AG10803 (cell line): ENCODE results near the gene ASIC5.

Experiments
- DNase-seq: peaks from one replicate; pipeline ENCODE4 v3.0.0; 2010; ENCODE audit warnings: low read depth
- H3K4me3 ChIP-seq: 2 replicates; pipeline ENCODE4 v1.5.1; 2011; ENCODE audit warnings: mild to moderate bottlenecking, low read length, control low read depth
- TF ChIP-seq, protein P1 (sequence below): conservative IDR thresholded peaks from 2 replicates; pipeline ENCODE4 v1.5.1; 2011; ENCODE audit warnings: mild to moderate bottlenecking, low read length, control low read depth, inconsistent platforms

The ASIC5 gene

DNA sequence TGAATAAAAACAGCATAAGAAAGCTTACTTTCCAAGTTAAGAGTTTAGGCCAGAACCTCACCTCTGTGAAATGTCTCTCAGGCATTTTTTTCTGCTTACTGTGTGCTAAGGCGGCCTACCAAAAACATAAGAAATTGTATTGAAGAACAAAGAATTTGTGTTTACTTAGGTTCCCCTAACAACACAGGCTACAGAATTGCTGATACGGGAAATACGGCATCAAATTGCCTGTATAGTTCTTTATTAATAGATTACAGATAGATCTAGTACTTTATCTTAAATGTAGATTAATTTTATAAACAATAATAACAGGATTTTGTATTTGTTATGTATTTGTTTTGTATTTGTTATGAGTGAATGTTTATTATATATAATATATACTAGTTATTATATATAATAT lies 12.9 kb downstream of the ASIC5 start:
- DNase-seq, result no peak
- TF ChIP-seq, protein P1, sequence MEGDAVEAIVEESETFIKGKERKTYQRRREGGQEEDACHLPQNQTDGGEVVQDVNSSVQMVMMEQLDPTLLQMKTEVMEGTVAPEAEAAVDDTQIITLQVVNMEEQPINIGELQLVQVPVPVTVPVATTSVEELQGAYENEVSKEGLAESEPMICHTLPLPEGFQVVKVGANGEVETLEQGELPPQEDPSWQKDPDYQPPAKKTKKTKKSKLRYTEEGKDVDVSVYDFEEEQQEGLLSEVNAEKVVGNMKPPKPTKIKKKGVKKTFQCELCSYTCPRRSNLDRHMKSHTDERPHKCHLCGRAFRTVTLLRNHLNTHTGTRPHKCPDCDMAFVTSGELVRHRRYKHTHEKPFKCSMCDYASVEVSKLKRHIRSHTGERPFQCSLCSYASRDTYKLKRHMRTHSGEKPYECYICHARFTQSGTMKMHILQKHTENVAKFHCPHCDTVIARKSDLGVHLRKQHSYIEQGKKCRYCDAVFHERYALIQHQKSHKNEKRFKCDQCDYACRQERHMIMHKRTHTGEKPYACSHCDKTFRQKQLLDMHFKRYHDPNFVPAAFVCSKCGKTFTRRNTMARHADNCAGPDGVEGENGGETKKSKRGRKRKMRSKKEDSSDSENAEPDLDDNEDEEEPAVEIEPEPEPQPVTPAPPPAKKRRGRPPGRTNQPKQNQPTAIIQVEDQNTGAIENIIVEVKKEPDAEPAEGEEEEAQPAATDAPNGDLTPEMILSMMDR, result no peak
- H3K4me3 ChIP-seq, result no peak overlapping the region

DNA sequence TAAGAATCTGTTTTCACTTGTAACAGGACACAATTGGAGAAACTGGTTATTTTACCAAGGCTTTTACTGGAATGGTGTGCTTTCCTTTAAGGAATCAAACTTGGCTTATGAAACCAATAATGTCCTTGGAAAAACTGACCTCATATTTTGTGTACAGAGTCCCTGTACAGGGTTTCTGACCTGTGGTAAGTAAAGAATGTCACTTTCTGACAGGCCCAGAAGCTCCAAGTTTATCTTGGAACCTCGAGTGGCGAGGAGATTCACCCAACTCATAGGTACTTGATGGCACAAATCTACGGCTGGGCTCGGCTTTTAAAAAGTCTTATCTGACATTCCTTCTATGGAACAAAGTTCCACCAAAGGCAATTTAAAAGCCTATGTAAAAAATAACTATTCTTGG lies 17.0 kb downstream of the ASIC5 start:
- TF ChIP-seq, protein P1, result no peak
- DNase-seq, result no peak
- H3K4me3 ChIP-seq, result no peak overlapping the region

DNA sequence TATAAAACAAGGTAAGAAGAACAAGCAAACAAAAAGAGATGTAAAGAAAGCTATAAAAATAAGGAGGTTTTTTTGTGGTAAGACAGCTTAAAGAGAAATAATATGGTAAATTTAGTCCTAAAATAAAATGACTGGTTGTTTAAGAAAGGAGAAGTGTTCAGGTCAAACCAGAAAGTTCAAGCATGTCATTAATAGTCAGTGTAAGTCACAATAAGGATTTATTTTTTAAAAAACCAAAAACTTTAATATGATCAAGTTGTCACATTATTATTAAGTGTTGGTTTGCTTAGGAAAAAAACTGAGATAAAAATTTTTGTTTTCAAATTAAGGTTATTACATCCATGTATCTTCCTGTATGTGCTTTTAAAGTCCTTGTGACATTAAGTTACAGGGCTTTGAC lies 19.1 kb downstream of the ASIC5 start:
- no peak for DNase-seq
- TF ChIP-seq, protein P1, result no peak
- H3K4me3 ChIP-seq, result no peak overlapping the region

DNA sequence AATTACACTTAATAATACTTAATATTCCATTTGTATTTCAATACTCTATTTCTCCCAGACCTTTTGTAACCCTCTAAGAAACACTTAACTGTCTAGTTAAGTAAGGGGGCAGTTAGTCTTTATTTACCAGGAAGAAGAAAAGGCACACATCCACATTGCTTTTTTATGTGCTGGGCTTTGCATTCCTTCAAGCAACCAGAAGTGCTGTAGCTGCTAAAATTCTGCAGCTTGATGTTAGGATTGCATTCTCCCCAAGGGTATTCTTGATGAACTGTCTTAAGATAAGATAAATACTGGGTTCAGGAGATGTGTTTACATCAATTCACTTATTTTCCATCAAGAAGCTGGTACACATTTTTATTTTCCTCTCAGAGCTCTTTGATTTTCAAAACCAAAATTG lies 24.0 kb downstream of the ASIC5 start:
- TF ChIP-seq, protein P1, result no peak
- DNase-seq, result no peak

DNA sequence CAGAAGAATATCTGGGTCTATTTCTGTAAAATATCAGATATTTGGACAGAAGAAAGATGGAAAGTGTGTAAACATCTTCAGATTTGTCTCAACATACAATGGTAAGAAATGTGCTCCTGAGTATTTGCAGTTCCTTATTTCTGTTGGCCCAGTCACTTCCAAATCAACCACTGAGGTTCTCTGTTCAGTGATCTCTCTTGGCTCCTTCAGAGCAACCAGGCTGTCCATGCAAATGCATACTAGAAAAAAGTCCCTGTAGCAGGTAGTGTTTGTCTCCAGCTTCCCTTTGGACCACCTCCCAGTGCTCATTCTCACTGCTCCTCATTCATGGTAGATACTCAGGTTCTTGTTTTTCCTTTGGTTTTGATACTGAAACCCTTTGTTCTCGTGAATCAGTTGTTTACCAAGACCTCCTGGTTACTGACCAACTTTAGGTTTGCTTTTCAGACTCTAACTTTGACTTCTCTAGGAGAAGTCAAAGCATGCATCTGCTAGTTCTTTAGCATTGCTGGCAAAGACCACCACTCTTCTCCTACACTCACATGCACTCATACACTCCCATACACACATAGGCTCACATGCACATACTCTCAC lies 28.8 kb downstream of the ASIC5 start:
- TF ChIP-seq, protein P1, result no peak
- DNase-seq, result no peak
- no peak overlapping the region for H3K4me3 ChIP-seq

More for the DNA sequence above, 24.0 kb downstream of the ASIC5 start:
- H3K4me3 ChIP-seq, result no peak overlapping the region

DNA sequence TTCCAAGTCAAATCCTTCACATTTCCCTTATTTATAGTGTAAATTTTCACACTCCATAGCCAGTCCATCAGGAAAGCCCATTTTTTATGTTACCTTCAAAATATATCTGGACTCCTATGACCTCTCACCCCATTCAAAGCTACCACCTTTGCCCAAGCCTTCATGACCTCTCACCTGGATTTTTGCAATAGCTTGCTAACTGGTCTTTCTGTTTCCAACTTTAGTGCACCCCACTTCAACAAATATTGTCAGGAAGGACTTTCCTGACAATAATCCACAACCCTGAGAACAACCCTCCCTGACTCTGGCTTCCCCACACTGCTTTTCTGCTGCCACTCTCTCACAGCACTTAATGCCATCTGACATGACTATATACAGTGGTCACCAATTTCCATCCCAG lies 33.4 kb downstream of the ASIC5 start:
- TF ChIP-seq, protein P1, result no peak
- no peak overlapping the region for H3K4me3 ChIP-seq
- no peak for DNase-seq

DNA sequence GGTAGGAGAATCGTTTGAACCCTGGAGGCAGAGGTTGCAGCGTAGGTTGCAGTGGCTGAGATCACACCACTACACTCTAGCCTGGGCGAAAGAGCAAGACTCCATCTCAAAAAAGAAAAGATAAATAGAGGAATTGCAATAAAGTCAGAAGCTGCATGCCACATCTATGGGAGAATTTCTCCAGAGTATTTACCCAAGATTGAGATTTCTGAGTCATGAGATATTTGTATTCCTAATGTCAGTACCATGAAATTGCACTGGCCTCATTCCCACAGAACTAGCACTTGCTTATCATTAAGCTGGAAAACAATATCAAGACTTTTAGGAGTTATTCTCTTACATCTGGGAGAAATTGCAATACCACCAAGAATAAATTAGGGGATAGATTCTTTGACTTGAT lies 37.4 kb downstream of the ASIC5 start:
- TF ChIP-seq, protein P1, result no peak
- no peak overlapping the region for H3K4me3 ChIP-seq
- DNase-seq, result peak; percentile 6
